Measurements from ENCODE around the gene LSAMP. TPM values are rescaled to one million over a fixed set of nuclear protein-coding genes. Genes with fewer than 3 reads are reported as not detected.

The LSAMP gene
- total RNA-seq, 1 donor from 2014 or later: 18.0 TPM

- no peak overlapping the region for H3K4me3 Mint-ChIP-seq
- H2AFZ ChIP-seq (replicated peaks): no peak overlapping the region
- DNase-seq (ENCODE audit: low spot score): peak; percentile 8
- H3K27ac Mint-ChIP-seq: no peak overlapping the region
- no peaks in the 10 kb centered on the region for H3K9me3 ChIP-seq (ENCODE audit: low read depth)
- H3K4me1 ChIP-seq: peaks cover 35% of the 10 kb centered on the region
- H3K4me2 ChIP-seq: no peak overlapping the region
- H3K79me2 ChIP-seq (ENCODE audit: low read depth): peaks cover 36% of the 10 kb centered on the region
- peaks cover 15% of the 10 kb centered on the region for H3K36me3 Mint-ChIP-seq
- TF ChIP-seq, protein P1, sequence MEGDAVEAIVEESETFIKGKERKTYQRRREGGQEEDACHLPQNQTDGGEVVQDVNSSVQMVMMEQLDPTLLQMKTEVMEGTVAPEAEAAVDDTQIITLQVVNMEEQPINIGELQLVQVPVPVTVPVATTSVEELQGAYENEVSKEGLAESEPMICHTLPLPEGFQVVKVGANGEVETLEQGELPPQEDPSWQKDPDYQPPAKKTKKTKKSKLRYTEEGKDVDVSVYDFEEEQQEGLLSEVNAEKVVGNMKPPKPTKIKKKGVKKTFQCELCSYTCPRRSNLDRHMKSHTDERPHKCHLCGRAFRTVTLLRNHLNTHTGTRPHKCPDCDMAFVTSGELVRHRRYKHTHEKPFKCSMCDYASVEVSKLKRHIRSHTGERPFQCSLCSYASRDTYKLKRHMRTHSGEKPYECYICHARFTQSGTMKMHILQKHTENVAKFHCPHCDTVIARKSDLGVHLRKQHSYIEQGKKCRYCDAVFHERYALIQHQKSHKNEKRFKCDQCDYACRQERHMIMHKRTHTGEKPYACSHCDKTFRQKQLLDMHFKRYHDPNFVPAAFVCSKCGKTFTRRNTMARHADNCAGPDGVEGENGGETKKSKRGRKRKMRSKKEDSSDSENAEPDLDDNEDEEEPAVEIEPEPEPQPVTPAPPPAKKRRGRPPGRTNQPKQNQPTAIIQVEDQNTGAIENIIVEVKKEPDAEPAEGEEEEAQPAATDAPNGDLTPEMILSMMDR (IDR thresholded peaks at IDR 0.05): no peak
- TF ChIP-seq EZH2 (IDR thresholded peaks at IDR 0.05) (no peak), EZH2phosphoT487 (IDR thresholded peaks at IDR 0.05) (no peak)
- peaks cover 4% of the 10 kb centered on the region for H3K27me3 Mint-ChIP-seq (ENCODE audit: insufficient read depth, low read depth)
- H3K9ac ChIP-seq: no peak overlapping the region
- no peaks in the 10 kb centered on the region for H3K9me3 Mint-ChIP-seq
- H3K36me3 ChIP-seq: no peaks in the 10 kb centered on the region
- no peaks in the 10 kb centered on the region for H3K27me3 ChIP-seq
- H3F3A ChIP-seq (ENCODE audit: low read depth): peaks cover 12% of the 10 kb centered on the region
- peaks cover 23% of the 10 kb centered on the region for H3K4me1 Mint-ChIP-seq
- H3K27ac ChIP-seq: no peak overlapping the region
- no peaks in the 10 kb centered on the region for H4K20me1 ChIP-seq (ENCODE audit: low read depth)
- no peak overlapping the region for H3K4me3 ChIP-seq
Measured at GRCh38 chr3:116440196-116440595, 5.1 kb downstream of the LSAMP start.

GRCh38 chr3:116433552-116433951 lies 11.7 kb downstream of the LSAMP start:
- H3K27ac Mint-ChIP-seq: no peak overlapping the region
- Histone ChIP-seq H3K4me1 (peaks cover 10% of the 10 kb centered on the region), H3K4me3 (no peak overlapping the region), H3K36me3 (no peaks in the 10 kb centered on the region), H2AFZ (replicated peaks) (no peak overlapping the region), H3K79me2 (ENCODE audit: low read depth) (peaks cover 5% of the 10 kb centered on the region), H3K9ac (no peak overlapping the region), H3K4me2 (no peak overlapping the region), H3F3A (ENCODE audit: low read depth) (no peaks in the 10 kb centered on the region), H3K9me3 (ENCODE audit: low read depth) (no peaks in the 10 kb centered on the region), H3K27ac (no peak overlapping the region), H3K27me3 (no peaks in the 10 kb centered on the region), H4K20me1 (ENCODE audit: low read depth) (no peaks in the 10 kb centered on the region)
- TF ChIP-seq EZH2 (IDR thresholded peaks at IDR 0.05) (no peak), EZH2phosphoT487 (IDR thresholded peaks at IDR 0.05) (no peak)
- TF ChIP-seq, protein P1 (IDR thresholded peaks at IDR 0.05): peak; percentile 20
- no peak for DNase-seq (ENCODE audit: low spot score)
- H3K4me1 Mint-ChIP-seq: no peaks in the 10 kb centered on the region
- H3K9me3 Mint-ChIP-seq: no peaks in the 10 kb centered on the region
- H3K27me3 Mint-ChIP-seq (ENCODE audit: insufficient read depth, low read depth): no peaks in the 10 kb centered on the region
- H3K36me3 Mint-ChIP-seq: peaks cover 20% of the 10 kb centered on the region
- no peak overlapping the region for H3K4me3 Mint-ChIP-seq

GRCh38 chr3:116432795-116433194 lies 12.5 kb downstream of the LSAMP start:
- H3K9me3 Mint-ChIP-seq: peaks cover 3% of the 10 kb centered on the region
- Histone ChIP-seq H3K27me3 (no peaks in the 10 kb centered on the region), H3K27ac (no peak overlapping the region), H3K4me3 (no peak overlapping the region), H3K9ac (no peak overlapping the region), H4K20me1 (ENCODE audit: low read depth) (no peaks in the 10 kb centered on the region), H3K79me2 (ENCODE audit: low read depth) (no peaks in the 10 kb centered on the region), H3F3A (ENCODE audit: low read depth) (no peaks in the 10 kb centered on the region), H3K36me3 (no peaks in the 10 kb centered on the region), H3K4me2 (no peak overlapping the region), H3K4me1 (peaks cover 10% of the 10 kb centered on the region), H2AFZ (replicated peaks) (no peak overlapping the region), H3K9me3 (ENCODE audit: low read depth) (no peaks in the 10 kb centered on the region)
- no peak overlapping the region for H3K27ac Mint-ChIP-seq
- no peak for DNase-seq (ENCODE audit: low spot score)
- no peaks in the 10 kb centered on the region for H3K4me1 Mint-ChIP-seq
- H3K4me3 Mint-ChIP-seq: no peak overlapping the region
- H3K36me3 Mint-ChIP-seq: peaks cover 22% of the 10 kb centered on the region
- no peak for TF ChIP-seq EZH2phosphoT487 (IDR thresholded peaks at IDR 0.05)
- TF ChIP-seq, protein P1 (IDR thresholded peaks at IDR 0.05): no peak
- no peaks in the 10 kb centered on the region for H3K27me3 Mint-ChIP-seq (ENCODE audit: insufficient read depth, low read depth)

Data from neural progenitor cell (in vitro differentiated cells).